Prostate gland (tissue), 2 donors: ENCODE measurements around the gene NRXN3.

Source experiments
- POLR2A ChIP-seq: fragments of 450-650 bp; IDR thresholded peaks from one replicate; pipeline ENCODE4 v1.6.1; 2016; ENCODE audit warnings: antibody characterized with exemption, mild to moderate bottlenecking
- POLR2AphosphoS5 ChIP-seq: sonication (generic); formaldehyde crosslinking; IDR thresholded peaks from one replicate; pipeline ENCODE4 v1.6.1; 2017; ENCODE audit warnings: antibody characterized with exemption
- TF ChIP-seq, protein P1 (sequence below), 4 experiments: fragments of 200-600 bp in 2 of 4; fragments of 450-650 bp in 2 of 4; sonication (generic) in 2 of 4; IDR thresholded peaks; 1 replicate in 3 of 4; 2 replicates in 1 of 4; pipeline ENCODE4 v1.5.1; 2016 to 2019; ENCODE audit warnings: antibody characterized with exemption in 4 of 4, mild to moderate bottlenecking in 2 of 4, moderate library complexity in 2 of 4

DNA sequence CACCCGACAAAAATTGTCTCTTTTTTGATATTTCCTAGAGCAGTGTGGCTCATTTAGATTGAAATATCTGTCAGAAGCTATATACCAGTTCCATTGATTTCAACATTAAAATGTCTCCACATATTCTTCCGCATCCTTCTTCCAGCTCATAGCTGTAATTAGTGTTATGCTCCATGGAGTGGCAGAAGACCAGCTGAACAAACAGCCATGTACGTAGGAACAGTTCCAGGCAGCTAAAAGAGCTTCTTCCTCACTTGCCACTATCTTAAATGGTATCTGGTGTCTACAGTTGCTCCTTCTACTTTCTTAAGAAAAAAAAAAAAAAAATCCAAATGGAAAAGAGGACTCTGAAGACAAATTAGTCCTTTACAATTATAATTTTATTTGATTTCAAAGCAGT lies 1193.1 kb downstream of the NRXN3 start:
- TF ChIP-seq, protein P1, sequence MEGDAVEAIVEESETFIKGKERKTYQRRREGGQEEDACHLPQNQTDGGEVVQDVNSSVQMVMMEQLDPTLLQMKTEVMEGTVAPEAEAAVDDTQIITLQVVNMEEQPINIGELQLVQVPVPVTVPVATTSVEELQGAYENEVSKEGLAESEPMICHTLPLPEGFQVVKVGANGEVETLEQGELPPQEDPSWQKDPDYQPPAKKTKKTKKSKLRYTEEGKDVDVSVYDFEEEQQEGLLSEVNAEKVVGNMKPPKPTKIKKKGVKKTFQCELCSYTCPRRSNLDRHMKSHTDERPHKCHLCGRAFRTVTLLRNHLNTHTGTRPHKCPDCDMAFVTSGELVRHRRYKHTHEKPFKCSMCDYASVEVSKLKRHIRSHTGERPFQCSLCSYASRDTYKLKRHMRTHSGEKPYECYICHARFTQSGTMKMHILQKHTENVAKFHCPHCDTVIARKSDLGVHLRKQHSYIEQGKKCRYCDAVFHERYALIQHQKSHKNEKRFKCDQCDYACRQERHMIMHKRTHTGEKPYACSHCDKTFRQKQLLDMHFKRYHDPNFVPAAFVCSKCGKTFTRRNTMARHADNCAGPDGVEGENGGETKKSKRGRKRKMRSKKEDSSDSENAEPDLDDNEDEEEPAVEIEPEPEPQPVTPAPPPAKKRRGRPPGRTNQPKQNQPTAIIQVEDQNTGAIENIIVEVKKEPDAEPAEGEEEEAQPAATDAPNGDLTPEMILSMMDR (IDR thresholded peaks at IDR 0.05): no peak
- no peak for TF ChIP-seq POLR2A
- TF ChIP-seq POLR2AphosphoS5: no peak
